T-helper 1 cell (primary cell): ENCODE measurements around the gene ZBTB7B.
"Not testable (repeated sequence)": the region's sequence is repeated elsewhere in the genome, so short reads cannot be mapped to it uniquely, and the experiment has no call there.

Experiments used
- DNase-seq, 5 donors: peaks; one replicate each; pipeline ENCODE4 v3.0.0-alpha.2; 2012 to 2020

Gene ZBTB7B

GRCh38 chr1:154989195-154989860, 13.3 kb upstream of the ZBTB7B start:
- DNase-seq, result no peak

DNA sequence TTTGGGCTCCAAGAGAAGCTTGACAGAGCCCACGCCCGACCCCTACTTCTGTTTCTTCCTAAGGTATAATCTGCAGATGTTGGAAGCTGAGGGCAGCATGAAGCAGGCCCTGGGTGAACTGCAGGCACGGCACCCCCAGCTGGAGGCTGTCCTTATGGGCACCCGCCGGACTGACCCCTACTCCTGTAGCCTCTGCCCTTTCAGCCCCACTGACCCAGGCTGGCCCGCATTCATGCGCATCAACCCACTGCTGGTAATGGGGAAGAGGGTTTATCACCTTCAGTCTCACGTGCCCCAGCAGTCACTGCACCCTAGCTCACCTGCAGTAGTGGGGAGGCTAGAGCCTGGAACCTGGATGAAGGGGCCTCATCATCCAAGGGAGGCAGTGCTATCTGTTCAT, 12.3 kb upstream of the ZBTB7B start:
- no peak for DNase-seq

- DNase-seq, result no peak
Observed at GRCh38 chr1:154992721-154993571, 9.7 kb upstream of the ZBTB7B start.

DNA sequence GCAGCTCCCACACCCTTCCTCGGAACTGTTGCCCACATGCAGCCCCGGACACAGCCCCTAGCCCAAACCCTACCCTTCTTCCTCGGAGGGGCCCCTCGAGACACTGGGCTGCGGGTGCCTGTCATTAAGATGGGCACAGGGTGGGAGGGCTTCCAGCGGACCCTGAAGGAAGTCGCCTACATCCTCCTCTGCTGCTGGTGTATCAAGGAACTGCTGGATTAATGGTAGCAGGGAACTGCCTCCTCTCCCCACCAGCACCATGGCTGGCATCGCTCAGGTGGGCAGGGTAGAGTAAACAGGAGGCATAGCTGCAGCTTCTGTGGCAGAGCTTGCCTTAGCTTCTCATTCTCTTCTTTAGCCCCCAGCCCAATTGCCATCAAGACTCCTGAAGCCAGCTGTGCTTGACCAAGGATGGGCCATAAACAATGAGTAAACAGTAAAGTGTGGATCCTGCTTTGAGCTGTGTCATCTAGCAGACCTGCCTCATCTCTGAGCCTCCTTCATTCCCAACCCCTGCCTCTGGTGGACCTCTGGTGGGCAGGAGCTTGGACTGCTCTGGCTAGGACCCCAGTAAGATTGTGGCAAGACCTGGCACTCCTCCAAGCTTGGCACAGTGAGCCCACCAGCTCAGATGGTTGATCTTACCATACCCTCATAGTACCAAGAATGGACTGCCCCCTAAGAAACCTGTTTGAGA, 8.9 kb upstream of the ZBTB7B start, which contains the start of gene LENEP:
Gene LENEP, plus strand, starts transcription at position 15 of the 697 bp plus-strand sequence. Its CDS starts 22 bp downstream, at position 37.
- DNase-seq, result no peak

DNA sequence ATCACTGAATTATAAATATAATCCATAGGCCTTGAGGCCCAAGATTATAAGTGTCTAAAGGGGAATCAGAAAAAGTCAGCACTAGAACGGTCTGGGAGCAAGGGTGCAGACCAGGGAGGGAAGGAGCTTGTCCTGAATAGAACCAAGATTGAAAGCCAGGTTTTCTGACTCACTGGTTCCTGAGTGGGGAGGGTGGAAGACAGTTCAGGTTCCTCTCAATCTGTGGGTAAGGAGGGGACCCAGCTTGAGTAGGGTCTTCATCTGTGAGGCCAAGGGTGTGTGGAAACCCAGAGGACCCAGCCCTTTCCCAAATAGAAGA, 8.4 kb upstream of the ZBTB7B start:
- DNase-seq, result no peak

DNA sequence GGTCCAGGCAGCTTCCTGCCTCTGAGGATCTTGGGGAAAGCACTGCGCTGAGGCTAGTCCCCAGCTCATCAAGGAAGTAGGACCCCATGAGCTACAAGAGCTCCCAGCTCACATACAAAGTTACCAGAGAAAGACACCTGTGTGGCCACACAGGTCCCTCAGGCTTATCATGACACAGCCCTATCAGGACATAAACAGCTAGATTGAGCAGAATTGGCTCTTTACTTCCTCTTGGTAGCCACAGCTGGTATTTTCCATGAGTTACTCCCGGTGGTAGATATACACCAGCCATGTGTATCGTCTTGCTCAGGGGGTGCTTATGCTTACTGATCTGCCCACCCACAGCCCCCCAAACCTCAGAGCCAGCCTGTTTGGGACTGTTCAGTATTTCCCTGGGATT, 8.0 kb upstream of the ZBTB7B start:
- DNase-seq, result no peak

- DNase-seq, result not testable (repeated sequence)
Observed at GRCh38 chr1:154995301-154995983, 7.2 kb upstream of the ZBTB7B start.

DNA sequence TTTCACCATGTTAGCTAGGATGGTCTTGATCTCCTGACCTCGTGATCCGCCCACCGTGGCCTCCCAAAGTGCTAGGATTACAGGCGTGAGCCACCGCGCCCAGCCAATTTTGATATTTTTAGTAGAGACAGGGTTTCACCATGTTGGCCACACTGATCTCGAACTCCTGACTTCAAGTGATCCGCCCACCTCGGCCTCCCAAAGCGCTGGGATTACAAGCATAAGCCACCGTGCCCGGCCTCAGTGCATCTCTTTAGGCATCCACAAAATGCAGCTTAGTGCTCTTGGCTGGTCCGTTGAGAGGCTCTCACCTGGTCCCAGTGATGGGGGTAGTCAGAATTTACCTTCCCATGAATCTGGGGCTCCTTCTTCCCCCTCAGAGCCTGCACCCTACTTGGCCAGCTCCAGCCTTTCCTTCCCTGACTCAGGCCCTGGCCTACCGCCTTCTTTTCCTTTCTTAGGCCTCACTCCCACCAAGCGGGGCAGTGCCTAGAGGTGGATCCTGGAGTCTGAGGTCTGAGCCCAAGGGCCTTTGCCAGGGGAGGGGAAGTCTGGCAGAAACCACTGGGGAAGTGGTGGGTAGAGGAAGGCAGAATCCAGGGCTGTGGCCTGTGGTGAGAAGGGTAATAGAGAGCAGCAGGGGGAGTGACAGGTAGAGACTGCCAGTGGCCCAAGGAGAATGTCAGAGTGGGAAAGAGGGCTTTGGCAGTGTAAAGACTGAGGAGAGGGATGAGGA, 5.5 kb upstream of the ZBTB7B start:
- no peak for DNase-seq

GRCh38 chr1:154998201-154998780, 4.3 kb upstream of the ZBTB7B start:
- DNase-seq, result no peak

GRCh38 chr1:154998818-154999570, 3.6 kb upstream of the ZBTB7B start:
- peak in 3 of 5 donors; percentile 38 to 76 (median 53) for DNase-seq

DNA sequence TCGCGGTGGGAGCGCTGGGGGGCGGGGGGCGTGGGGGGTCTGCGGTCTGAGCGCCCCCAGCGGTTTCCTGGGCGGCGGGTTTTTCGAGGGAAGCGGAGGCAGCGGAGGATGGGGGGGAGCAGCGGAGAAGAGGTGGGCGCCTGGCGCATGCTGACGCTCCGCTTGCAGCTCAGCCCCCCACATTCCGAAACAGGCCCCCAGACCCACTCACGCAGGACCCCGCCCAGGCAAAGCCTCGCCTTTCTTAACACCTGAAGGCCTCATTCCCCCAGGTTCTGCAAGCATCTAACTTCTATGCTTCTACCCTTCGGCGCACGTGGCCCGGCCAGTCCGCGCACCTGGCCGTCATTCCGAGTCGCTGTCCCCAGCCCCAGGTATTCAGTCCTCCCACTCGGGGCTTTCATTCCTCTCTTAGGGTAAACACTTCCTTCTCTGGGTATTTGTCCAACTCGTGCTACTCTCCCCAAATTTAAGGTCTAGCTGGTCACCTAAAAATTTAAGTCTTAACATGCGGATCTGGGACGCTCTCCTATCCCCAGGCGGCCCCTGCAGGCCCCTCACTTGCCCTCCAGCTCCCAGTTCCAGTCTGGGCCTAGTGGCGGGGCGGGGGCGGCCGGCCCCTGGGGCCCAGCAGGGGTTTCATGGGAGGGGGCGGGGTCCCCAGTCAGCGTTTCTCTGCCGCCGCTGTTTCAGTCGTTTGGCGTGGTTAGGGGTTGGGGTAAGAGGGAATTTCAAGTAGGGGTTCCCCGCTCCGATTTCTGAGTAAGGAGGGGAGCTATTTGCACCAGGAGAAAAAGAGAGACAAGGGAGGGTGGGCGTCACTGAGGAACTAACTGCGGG, 2.8 kb upstream of the ZBTB7B start:
- peak in 1 of 5 donors; percentile 50 for DNase-seq

GRCh38 chr1:155000411-155000725, 2.2 kb upstream of the ZBTB7B start:
- no peak for DNase-seq

GRCh38 chr1:155000726-155001424, 1.7 kb upstream of the ZBTB7B start:
- DNase-seq, result peak; percentile 70 to 83 (median 77)

DNA sequence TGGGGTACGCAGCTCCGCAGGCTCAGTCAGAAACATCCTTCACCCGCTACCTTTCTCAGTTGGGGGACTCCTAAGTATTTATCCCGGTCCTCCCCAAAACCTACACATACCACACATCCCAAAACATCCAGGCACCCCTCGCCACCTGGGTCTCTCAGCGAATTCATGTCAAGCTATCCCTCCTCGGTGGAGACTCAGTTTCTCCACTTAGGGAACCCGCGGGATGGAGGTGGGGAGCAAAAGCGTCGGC, 1.3 kb upstream of the ZBTB7B start:
- no peak for DNase-seq

DNA sequence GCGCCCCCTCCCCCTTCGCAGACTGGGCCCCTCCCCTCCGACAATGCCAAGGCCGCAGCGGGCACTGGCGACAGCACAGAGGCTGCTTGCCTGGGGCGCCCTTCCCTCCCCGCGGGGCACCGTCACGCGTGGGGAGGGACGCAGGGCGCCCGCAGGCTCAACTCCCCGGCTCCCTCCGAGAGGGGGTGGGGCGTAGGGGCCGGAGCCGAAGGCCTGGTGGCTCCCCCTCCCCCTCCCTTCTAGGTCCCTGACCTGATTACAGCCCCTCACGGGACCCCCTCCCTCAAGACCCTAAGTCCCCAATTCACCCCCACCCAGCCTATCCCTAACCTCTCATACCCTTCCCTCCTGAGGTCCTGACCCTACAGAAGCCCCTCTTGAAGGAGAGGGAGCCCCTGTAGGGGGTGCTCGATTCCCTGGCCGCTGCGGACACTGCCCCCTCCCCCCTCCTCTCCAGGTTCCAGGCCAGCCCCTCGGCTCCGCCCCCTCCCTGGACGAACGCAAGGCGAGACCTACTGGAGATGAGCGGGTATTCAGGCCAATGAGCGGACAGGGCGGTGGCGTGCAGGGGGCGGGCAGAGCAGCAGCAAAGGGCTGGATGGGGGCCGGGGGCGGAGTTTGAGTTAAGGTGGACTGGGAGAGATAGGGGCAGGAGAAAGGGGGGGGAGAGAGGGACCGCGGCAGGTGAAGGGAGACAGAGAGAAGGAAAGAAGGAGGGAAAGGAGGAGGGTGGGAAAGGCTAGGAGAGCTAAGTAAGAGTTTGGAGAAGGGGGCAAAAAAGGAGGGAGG, 733 bp upstream of the ZBTB7B start:
- DNase-seq, result peak; percentile 95 to 98 (median 97)

DNA sequence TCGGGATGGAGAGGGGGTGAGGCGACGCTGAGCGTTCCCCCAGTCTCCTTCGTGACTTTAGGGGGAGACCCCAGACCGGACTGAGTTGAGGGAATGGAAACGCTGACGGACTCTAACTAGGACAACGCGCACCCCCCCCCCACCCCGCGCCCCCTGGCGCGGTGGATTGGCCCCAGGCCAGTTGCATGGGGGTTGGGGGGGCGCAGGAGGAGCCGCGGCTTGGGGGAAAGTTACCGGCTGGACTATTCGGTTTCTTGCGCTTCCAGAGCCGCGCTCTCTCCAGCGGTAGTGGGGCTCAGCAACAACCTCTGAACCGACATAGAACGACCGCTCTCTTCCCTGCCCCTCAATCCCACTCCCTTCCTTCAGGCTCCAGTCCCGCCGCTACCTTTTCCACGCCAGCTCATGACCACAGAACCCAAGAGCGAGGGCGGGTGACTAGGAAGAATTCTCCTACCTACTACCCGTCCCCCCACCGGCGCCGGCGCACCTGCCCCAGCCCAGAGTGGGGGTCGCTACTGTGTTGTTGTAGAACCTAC, 694 bp downstream of the ZBTB7B start:
- no peak for DNase-seq

- DNase-seq, result peak in 1 of 5 donors; percentile 49
Observed at GRCh38 chr1:155003766-155004351, 1.3 kb downstream of the ZBTB7B start.

GRCh38 chr1:155004352-155005075, 1.9 kb downstream of the ZBTB7B start:
- peak in 1 of 5 donors; percentile 63 for DNase-seq
